Caco-2 (cell line): ENCODE results near the gene CUL4A. TPM values are rescaled to one million over a fixed set of nuclear protein-coding genes. Genes with fewer than 3 reads are reported as not detected.

ENCODE experiments used
- BruUV-seq: library from RNA; stranded (reverse); fragments of 400-500 nt; replicated peaks from 2 replicates; lab custom pipeline; 2021; lab: Mats Ljungman, UMichigan
- CTCF ChIA-PET: fragments of 300-600 bp; sonication (Branson Sonifier 250); formaldehyde crosslinking; loops from one replicate; lab custom pipeline; 2022; ENCODE audit warnings: antibody characterized with exemption; lab: Charles Lee
- POLR2A ChIA-PET: fragments of 300-600 bp; sonication (Branson Sonifier 250); formaldehyde crosslinking; loops from one replicate; lab custom pipeline; 2022; ENCODE audit warnings: antibody characterized with exemption; lab: Charles Lee
- DNase-seq, 2 experiments: peaks; one replicate each; pipeline versions ENCODE4 v3.0.0 to v3.0.0-alpha.2; 2020 to 2022
- H3K27me3 ChIP-seq: replicated peaks from 2 replicates; pipeline ENCODE4 v1.6.0; 2011; ENCODE audit warnings: low read length; ENCODE audit not compliant: control insufficient read depth, insufficient read depth
- H3K36me3 ChIP-seq: 2 replicates; pipeline ENCODE4 v1.5.1; 2011; ENCODE audit warnings: low read length; ENCODE audit not compliant: control insufficient read depth, insufficient read depth
- H3K4me1 ChIP-seq: fragments of 250-450 bp; sonication (Bioruptor Pico); 2 replicates; pipeline ENCODE4 v1.5.1; 2020; ENCODE audit warnings: mild to moderate bottlenecking
- H3K4me3 ChIP-seq: 2 replicates; pipeline ENCODE4 v1.5.1; 2011; ENCODE audit warnings: low read depth, mild to moderate bottlenecking, control low read depth, low read length
- H3K9me3 ChIP-seq: fragments of 250-450 bp; sonication (Bioruptor Pico); 2 replicates; pipeline ENCODE4 v1.5.1; 2020; ENCODE audit warnings: mild to moderate bottlenecking, moderate library complexity
- H3K27ac Mint-ChIP-seq: one replicate; pipeline ENCODE4 v1.8.0; 2022; ENCODE audit warnings: mixed read lengths; ENCODE audit not compliant: unreplicated experiment
- H3K27me3 Mint-ChIP-seq: one replicate; pipeline ENCODE4 v1.8.0; 2022; ENCODE audit warnings: mixed read lengths; ENCODE audit not compliant: insufficient read depth, unreplicated experiment
- H3K36me3 Mint-ChIP-seq: one replicate; pipeline ENCODE4 v1.8.0; 2022; ENCODE audit warnings: mild to moderate bottlenecking, mixed read lengths; ENCODE audit not compliant: insufficient read depth, unreplicated experiment
- H3K4me1 Mint-ChIP-seq: one replicate; pipeline ENCODE4 v1.8.0; 2022; ENCODE audit warnings: low read depth, mixed read lengths; ENCODE audit not compliant: unreplicated experiment
- H3K4me3 Mint-ChIP-seq: one replicate; pipeline ENCODE4 v1.8.0; 2022; ENCODE audit warnings: mild to moderate bottlenecking, moderate library complexity, mixed read lengths; ENCODE audit not compliant: unreplicated experiment
- H3K9me3 Mint-ChIP-seq: one replicate; pipeline ENCODE4 v1.8.0; 2022; ENCODE audit warnings: mixed read lengths; ENCODE audit not compliant: unreplicated experiment
- CTCF ChIP-seq, 2 experiments: fragments of 200-600 bp in 1 of 2; IDR thresholded peaks; 1 replicate in 1 of 2; 2 replicates in 1 of 2; pipeline versions ENCODE4 v1.5.1 to v1.8.0; 2011 to 2022; ENCODE audit warnings: antibody characterized with exemption in 1 of 2, control low read depth in 1 of 2, inconsistent platforms in 1 of 2, low read depth in 1 of 2, low read length in 1 of 2, mild to moderate bottlenecking in 1 of 2, moderate library complexity in 1 of 2; ENCODE audit not compliant: insufficient read depth in 1 of 2, severe bottlenecking in 1 of 2, unreplicated experiment in 1 of 2
- intact Hi-C: fragments of 100-400 bp; cut with micrococcal nuclease; formaldehyde crosslinking; loops from one replicate; pipeline ENCODE4 v1.10.0; 2022; ENCODE audit not compliant: unreplicated experiment
- total RNA-seq: library from RNA; stranded (reverse); gene quantifications from 2 replicates; pipeline ENCODE4 v1.2.3, GENCODE V29; 2022

CUL4A gene
- total RNA-seq, 1 experiment from 2014 or later = 125 TPM

DNA sequence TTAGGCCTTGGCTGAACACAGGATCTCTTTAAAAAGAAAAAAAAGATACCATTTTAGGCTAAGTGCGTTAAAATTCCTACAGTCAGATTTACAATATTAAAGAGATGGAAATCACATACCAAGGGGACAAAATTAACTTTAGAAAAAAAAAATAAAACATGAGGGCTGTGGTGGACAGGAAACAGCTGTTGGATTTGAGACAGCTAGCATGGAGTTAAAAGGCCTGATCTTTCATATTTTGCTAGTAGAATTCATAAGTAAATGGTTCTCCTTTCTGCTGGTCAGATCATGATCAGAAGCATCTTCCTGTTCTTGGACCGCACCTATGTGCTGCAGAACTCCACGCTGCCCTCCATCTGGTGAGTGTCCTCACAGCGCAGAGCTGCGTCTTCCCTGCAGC, 19.7 kb downstream of the CUL4A start:
- H3K4me1 Mint-ChIP-seq = no peaks in the 10 kb centered on the region
- no peak for TF ChIP-seq CTCF (IDR thresholded peaks at IDR 0.05; ENCODE audit: insufficient read depth in 1 of 2, low read depth in 1 of 2, low read length in 1 of 2, severe bottlenecking in 1 of 2, unreplicated experiment in 1 of 2)
- no peak for DNase-seq
- Histone ChIP-seq H3K27me3 (no peaks in the 10 kb centered on the region), H3K4me3 (no peak overlapping the region), H3K36me3 (peaks cover 6% of the 10 kb centered on the region), H3K4me1 (no peaks in the 10 kb centered on the region), H3K9me3 (no peaks in the 10 kb centered on the region)
- H3K27ac Mint-ChIP-seq = no peak overlapping the region
- no peak overlapping the region for H3K4me3 Mint-ChIP-seq
- peaks cover 94% of the 10 kb centered on the region for H3K36me3 Mint-ChIP-seq
- H3K9me3 Mint-ChIP-seq = no peaks in the 10 kb centered on the region
- intact Hi-C loops = no loop called here
- ChIA-PET CTCF (no interaction called here), POLR2A (no interaction called here)
- no TSS peak for BruUV-seq
- H3K27me3 Mint-ChIP-seq = no peaks in the 10 kb centered on the region

GRCh38 chr13:113229791-113230190, 20.4 kb downstream of the CUL4A start:
- Histone ChIP-seq H3K9me3 (no peaks in the 10 kb centered on the region), H3K36me3 (peaks cover 9% of the 10 kb centered on the region), H3K4me1 (no peaks in the 10 kb centered on the region), H3K27me3 (no peaks in the 10 kb centered on the region), H3K4me3 (no peak overlapping the region)
- ChIA-PET CTCF (interaction anchor here (0.6 kb wide), 1 partner anchor 314 kb away, joined by 3 read pairs; no protein-coding TSS in a partner anchor), POLR2A (no interaction called here)
- Mint-ChIP-seq H3K27me3 (no peaks in the 10 kb centered on the region), H3K4me3 (no peak overlapping the region), H3K27ac (no peak overlapping the region), H3K4me1 (no peaks in the 10 kb centered on the region), H3K9me3 (no peaks in the 10 kb centered on the region), H3K36me3 (peaks cover 88% of the 10 kb centered on the region)
- DNase-seq = no peak
- no peak for TF ChIP-seq CTCF (IDR thresholded peaks at IDR 0.05; ENCODE audit: insufficient read depth in 1 of 2, low read depth in 1 of 2, low read length in 1 of 2, severe bottlenecking in 1 of 2, unreplicated experiment in 1 of 2)
- intact Hi-C loops = no loop called here
- BruUV-seq = no TSS peak

DNA sequence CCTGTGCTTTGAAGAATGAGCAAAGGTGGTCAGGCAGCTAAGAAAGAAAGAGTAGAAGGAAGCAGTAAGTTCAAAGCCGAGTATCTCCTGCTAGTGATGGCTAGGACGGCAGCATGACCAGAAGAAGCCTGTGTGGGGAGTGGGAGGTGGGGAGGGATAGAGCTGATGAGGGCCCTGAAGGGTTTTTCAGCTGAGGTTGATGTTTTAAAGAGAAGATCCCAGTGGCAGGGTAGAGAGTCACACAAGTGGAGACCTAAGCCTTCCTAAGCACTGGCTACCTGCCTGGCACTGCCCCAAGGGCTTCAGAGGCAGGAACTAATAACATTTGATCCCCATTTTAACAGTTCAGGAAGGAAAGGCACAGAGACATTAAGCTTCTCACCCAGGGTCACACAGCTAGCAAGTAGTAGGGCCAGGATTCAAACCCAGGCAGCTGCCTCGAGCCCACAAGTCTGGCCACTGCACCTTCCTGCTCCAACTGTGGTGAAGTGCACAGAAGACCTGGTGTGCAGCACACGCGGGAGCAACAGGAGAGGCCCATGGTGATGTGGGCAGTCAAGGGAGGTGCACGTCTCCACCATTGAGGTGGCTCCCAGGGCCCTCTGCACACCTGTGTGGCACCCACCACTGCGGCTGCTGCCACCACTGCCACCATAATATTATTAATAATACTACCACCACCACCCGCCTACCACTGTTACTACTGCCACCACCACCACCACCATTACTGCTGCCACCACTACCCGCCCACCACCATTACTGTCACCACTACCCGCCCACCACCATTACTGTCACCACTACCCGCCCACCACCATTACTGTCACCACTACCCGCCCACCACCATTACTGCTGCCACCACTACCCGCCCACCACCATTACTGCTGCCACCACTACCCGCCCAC, 22.1 kb downstream of the CUL4A start:
- Histone ChIP-seq H3K4me1 (no peaks in the 10 kb centered on the region), H3K4me3 (no peak overlapping the region), H3K27me3 (no peaks in the 10 kb centered on the region), H3K36me3 (peaks cover 7% of the 10 kb centered on the region), H3K9me3 (no peaks in the 10 kb centered on the region)
- no peak overlapping the region for H3K4me3 Mint-ChIP-seq
- POLR2A ChIA-PET = no interaction called here
- no peak for TF ChIP-seq CTCF (IDR thresholded peaks at IDR 0.05; ENCODE audit: insufficient read depth in 1 of 2, low read depth in 1 of 2, low read length in 1 of 2, severe bottlenecking in 1 of 2, unreplicated experiment in 1 of 2)
- no peaks in the 10 kb centered on the region for H3K4me1 Mint-ChIP-seq
- H3K36me3 Mint-ChIP-seq = peaks cover 86% of the 10 kb centered on the region
- no peaks in the 10 kb centered on the region for H3K9me3 Mint-ChIP-seq
- TSS peak; percentile 6 for BruUV-seq
- no peak for DNase-seq
- intact Hi-C loops = no loop called here
- CTCF ChIA-PET = no interaction called here
- H3K27ac Mint-ChIP-seq = no peak overlapping the region
- no peaks in the 10 kb centered on the region for H3K27me3 Mint-ChIP-seq
